ENCODE results near the gene LHFPL3. TPM values are rescaled to one million over a fixed set of nuclear protein-coding genes. Genes with fewer than 3 reads are reported as not detected.

Gene LHFPL3
- total and polyA plus RNA-seq, 2 donors (not counting 3 experiments of a cell fraction or from before 2014, with no cell fraction given), result not detected

DNA sequence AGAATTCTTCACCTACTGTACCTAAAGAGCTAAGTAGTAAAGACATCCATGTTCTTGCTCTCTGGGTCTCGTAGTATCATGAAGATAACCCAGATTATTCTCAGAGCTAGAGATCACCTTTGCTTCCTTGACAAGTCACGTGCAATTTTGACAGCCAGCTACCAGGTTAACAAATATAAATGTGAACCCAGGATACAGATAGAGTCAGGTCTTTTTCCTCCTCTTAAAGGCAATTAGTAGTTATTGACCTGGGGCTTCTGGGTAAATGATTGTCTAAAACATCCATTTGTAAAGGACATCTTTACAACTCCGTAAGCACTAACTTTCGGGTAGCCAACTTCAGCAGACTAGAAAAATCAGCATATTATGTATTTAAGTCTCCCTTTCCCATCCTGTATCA, 28.8 kb downstream of the LHFPL3 start:
- BruUV-seq (replicated peaks), result no TSS peak
- no peaks in the 10 kb centered on the region for H3K36me3 ChIP-seq (ENCODE audit: control insufficient read depth in 2 of 2, extremely low read depth in 1 of 2, insufficient read depth in 2 of 2, low read length in 2 of 2)
- CTCF ChIA-PET, result no interaction called here
- H4K20me1 ChIP-seq (replicated peaks; ENCODE audit: control insufficient read depth, extremely low read depth, insufficient read depth, low read length), result no peaks in the 10 kb centered on the region
- no peak for FAIRE-seq
- H3K9me1 ChIP-seq (replicated peaks; ENCODE audit: control insufficient read depth, extremely low read depth, insufficient read depth, low read length), result no peaks in the 10 kb centered on the region
- no peaks in the 10 kb centered on the region for H3K9me3 ChIP-seq (replicated peaks; ENCODE audit: control insufficient read depth, insufficient read depth, low read length)
- intact Hi-C loops (cut with micrococcal nuclease) (no loop called here), dilution Hi-C loops (cut with MboI; ENCODE audit: extremely low pct_ligation_motif_present, low sequenced_read_pairs) (no loop called here)
- no peaks in the 10 kb centered on the region for H3K4me1 ChIP-seq (ENCODE audit: control insufficient read depth, extremely low read depth, insufficient read depth, low read length)
- H3K27ac ChIP-seq (ENCODE audit: insufficient read depth, low read depth, low read length), result no peak overlapping the region
- no peak for DNase-seq (ENCODE audit: low read depth, low spot score)
- POLR2A ChIA-PET, result no interaction called here
- no peaks in the 10 kb centered on the region for H3K27me3 ChIP-seq (ENCODE audit: control insufficient read depth in 2 of 2, insufficient read depth in 2 of 2, low read length in 2 of 2)
- no peaks in the 10 kb centered on the region for H3K79me2 ChIP-seq (ENCODE audit: control insufficient read depth, insufficient read depth, low read length)
- no peak overlapping the region for H2AFZ ChIP-seq (ENCODE audit: low read depth, low read length)
- TF ChIP-seq JUN (IDR thresholded peaks at IDR 0.05; ENCODE audit: borderline replicate concordance, insufficient read depth, insufficient read length, low read depth), result no peak
- no peak overlapping the region for H3K9ac ChIP-seq (replicated peaks; ENCODE audit: extremely low read depth, insufficient read depth, low read length)
- no peak overlapping the region for H3K4me2 ChIP-seq (ENCODE audit: insufficient read depth, low read length)
- no peak overlapping the region for H3K4me3 ChIP-seq (replicated peaks in 1 of 3; ENCODE audit: insufficient read depth in 1 of 3, low read depth in 1 of 3, low read length in 3 of 3)

DNA sequence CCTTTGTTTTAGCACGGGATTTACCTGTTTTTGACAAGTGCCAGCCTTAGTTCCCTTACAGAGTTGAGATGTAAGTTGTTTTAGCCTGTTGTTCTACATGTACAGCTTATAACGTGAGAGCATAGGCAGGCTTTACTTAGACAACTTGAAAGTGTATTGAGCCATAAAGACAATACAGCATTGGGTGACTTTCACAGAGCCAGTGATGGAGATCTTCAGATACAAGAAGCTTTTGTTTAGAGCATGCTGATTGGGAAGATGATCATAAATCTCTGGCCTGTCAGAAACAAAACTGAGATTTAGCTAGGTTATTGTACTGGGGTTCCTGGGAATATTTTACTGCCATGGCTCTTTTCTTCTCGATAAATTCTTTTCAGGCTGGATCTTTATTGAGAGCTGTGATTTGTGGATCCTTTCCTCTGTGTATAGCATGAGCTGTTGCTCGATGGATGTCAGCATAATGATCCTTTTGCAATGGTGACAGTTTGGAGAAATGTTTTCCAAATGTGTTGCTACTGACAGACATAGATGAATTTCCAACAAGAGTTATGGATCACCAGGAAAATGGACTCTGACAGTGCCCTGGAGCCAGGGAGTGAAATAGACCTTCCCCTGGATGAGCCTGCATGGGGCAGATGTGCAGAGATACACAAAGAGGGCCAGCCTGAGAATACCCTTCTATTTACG, 30.2 kb downstream of the LHFPL3 start:
- no TSS peak for BruUV-seq (replicated peaks)
- no peak overlapping the region for H3K9ac ChIP-seq (replicated peaks; ENCODE audit: extremely low read depth, insufficient read depth, low read length)
- DNase-seq (ENCODE audit: low read depth, low spot score) (no peak), FAIRE-seq (no peak)
- H3K36me3 ChIP-seq (ENCODE audit: control insufficient read depth in 2 of 2, extremely low read depth in 1 of 2, insufficient read depth in 2 of 2, low read length in 2 of 2), result no peaks in the 10 kb centered on the region
- POLR2A ChIA-PET, result no interaction called here
- no peaks in the 10 kb centered on the region for H3K4me1 ChIP-seq (ENCODE audit: control insufficient read depth, extremely low read depth, insufficient read depth, low read length)
- dilution Hi-C loops (cut with MboI; ENCODE audit: extremely low pct_ligation_motif_present, low sequenced_read_pairs), result no loop called here
- no peaks in the 10 kb centered on the region for H4K20me1 ChIP-seq (replicated peaks; ENCODE audit: control insufficient read depth, extremely low read depth, insufficient read depth, low read length)
- intact Hi-C loops (cut with micrococcal nuclease), result no loop called here
- H2AFZ ChIP-seq (ENCODE audit: low read depth, low read length), result no peak overlapping the region
- no peak overlapping the region for H3K4me3 ChIP-seq (replicated peaks in 1 of 3; ENCODE audit: insufficient read depth in 1 of 3, low read depth in 1 of 3, low read length in 3 of 3)
- no peak overlapping the region for H3K27ac ChIP-seq (ENCODE audit: insufficient read depth, low read depth, low read length)
- H3K27me3 ChIP-seq (ENCODE audit: control insufficient read depth in 2 of 2, insufficient read depth in 2 of 2, low read length in 2 of 2), result no peaks in the 10 kb centered on the region
- CTCF ChIA-PET, result no interaction called here
- TF ChIP-seq, protein P1, sequence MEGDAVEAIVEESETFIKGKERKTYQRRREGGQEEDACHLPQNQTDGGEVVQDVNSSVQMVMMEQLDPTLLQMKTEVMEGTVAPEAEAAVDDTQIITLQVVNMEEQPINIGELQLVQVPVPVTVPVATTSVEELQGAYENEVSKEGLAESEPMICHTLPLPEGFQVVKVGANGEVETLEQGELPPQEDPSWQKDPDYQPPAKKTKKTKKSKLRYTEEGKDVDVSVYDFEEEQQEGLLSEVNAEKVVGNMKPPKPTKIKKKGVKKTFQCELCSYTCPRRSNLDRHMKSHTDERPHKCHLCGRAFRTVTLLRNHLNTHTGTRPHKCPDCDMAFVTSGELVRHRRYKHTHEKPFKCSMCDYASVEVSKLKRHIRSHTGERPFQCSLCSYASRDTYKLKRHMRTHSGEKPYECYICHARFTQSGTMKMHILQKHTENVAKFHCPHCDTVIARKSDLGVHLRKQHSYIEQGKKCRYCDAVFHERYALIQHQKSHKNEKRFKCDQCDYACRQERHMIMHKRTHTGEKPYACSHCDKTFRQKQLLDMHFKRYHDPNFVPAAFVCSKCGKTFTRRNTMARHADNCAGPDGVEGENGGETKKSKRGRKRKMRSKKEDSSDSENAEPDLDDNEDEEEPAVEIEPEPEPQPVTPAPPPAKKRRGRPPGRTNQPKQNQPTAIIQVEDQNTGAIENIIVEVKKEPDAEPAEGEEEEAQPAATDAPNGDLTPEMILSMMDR (IDR thresholded peaks at IDR 0.05; ENCODE audit: extremely low read depth in 1 of 2, insufficient read depth in 1 of 2, low read depth in 1 of 2, low read length in 2 of 2), result no peak
- TF ChIP-seq GATA2 (IDR thresholded peaks at IDR 0.05; ENCODE audit: insufficient read depth, insufficient read length, low read depth, low read length), result no peak
- no peak for TF ChIP-seq MYC (IDR thresholded peaks at IDR 0.05; ENCODE audit: low read depth, low read length)
- no peak for TF ChIP-seq POLR2A (IDR thresholded peaks at IDR 0.05; ENCODE audit: low read depth, low read length)
- no peak for TF ChIP-seq EZH2 (IDR thresholded peaks at IDR 0.05; ENCODE audit: borderline replicate concordance, low read depth, low read length, severe bottlenecking)
- TF ChIP-seq FOS (IDR thresholded peaks at IDR 0.05; ENCODE audit: borderline replicate concordance, insufficient read depth, low read length), result no peak
- TF ChIP-seq JUN (IDR thresholded peaks at IDR 0.05; ENCODE audit: borderline replicate concordance, insufficient read depth, insufficient read length, low read depth), result no peak
- TF ChIP-seq, protein P2, sequence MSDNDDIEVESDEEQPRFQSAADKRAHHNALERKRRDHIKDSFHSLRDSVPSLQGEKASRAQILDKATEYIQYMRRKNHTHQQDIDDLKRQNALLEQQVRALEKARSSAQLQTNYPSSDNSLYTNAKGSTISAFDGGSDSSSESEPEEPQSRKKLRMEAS (IDR thresholded peaks at IDR 0.05; ENCODE audit: insufficient read depth, insufficient read length), result no peak
- no peak for TF ChIP-seq POLR2AphosphoS5 (IDR thresholded peaks at IDR 0.05; ENCODE audit: insufficient read depth, low read depth, low read length)
- H3K9me1 ChIP-seq (replicated peaks; ENCODE audit: control insufficient read depth, extremely low read depth, insufficient read depth, low read length), result no peaks in the 10 kb centered on the region
- H3K4me2 ChIP-seq (ENCODE audit: insufficient read depth, low read length), result no peak overlapping the region
- no peaks in the 10 kb centered on the region for H3K79me2 ChIP-seq (ENCODE audit: control insufficient read depth, insufficient read depth, low read length)
- no peaks in the 10 kb centered on the region for H3K9me3 ChIP-seq (replicated peaks; ENCODE audit: control insufficient read depth, insufficient read depth, low read length)

All from endothelial cell of umbilical vein (primary cell).